Sigmoid colon (tissue), 7 donors: ENCODE data around the gene SCAPER. TPM values are rescaled to one million over a fixed set of nuclear protein-coding genes. Genes with fewer than 3 reads are reported as not detected.

Experiments used
- DNase-seq: peaks from one replicate; pipeline ENCODE4 v3.0.0-alpha.2; 2019
- H3K27ac ChIP-seq, 4 donors: fragments of 200-600 bp; sonication (generic); one replicate each; pipeline ENCODE4 v1.5.1; 2016 to 2019; ENCODE audit warnings: mild to moderate bottlenecking in 1 of 4
- H3K27me3 ChIP-seq, 3 donors: fragments of 200-600 bp; sonication (generic); one replicate each; pipeline ENCODE4 v1.5.1; 2019; ENCODE audit warnings: mild to moderate bottlenecking in 1 of 3
- H3K36me3 ChIP-seq, 4 donors: fragments of 200-600 bp; sonication (generic); one replicate each; pipeline ENCODE4 v1.5.1; 2016 to 2019
- H3K4me1 ChIP-seq, 4 donors: fragments of 200-600 bp; sonication (generic); one replicate each; pipeline ENCODE4 v1.5.1; 2017 to 2019
- H3K4me3 ChIP-seq, 4 donors: fragments of 200-600 bp; sonication (generic); one replicate each; pipeline ENCODE4 v1.5.1; 2017 to 2019; ENCODE audit warnings: mild to moderate bottlenecking in 2 of 4, moderate library complexity in 1 of 4
- H3K9me3 ChIP-seq, 4 donors: fragments of 200-600 bp in 3 of 4; sonication (generic) in 3 of 4; one replicate each; pipeline versions ENCODE4 v1.5.1 to v1.6.1; 2013 to 2019
- EP300 ChIP-seq, 4 donors: sonication (generic); formaldehyde crosslinking; IDR thresholded peaks; one replicate each; pipeline ENCODE4 v1.6.1; 2017; ENCODE audit warnings: antibody characterized with exemption in 4 of 4
- POLR2A ChIP-seq, 2 donors: fragments of 450-650 bp; IDR thresholded peaks; one replicate each; pipeline ENCODE4 v1.6.1; 2016; ENCODE audit warnings: antibody characterized with exemption in 2 of 2, mild to moderate bottlenecking in 2 of 2, moderate library complexity in 2 of 2
- POLR2AphosphoS5 ChIP-seq, 4 donors: sonication (generic); formaldehyde crosslinking; IDR thresholded peaks; one replicate each; pipeline ENCODE4 v1.6.1; 2017; ENCODE audit warnings: antibody characterized with exemption in 4 of 4
- WGBS, 2 donors: extraction: QIAGEN DNeasy Blood & Tissue Kit; methylation state at CpG; one replicate each; pipeline ENCODE4 v1.1.7; 2013; 5-methylcytosine and 5-hydroxymethylcytosine counted together
- intact Hi-C: fragments of 100-400 bp; cut with DNase I; formaldehyde crosslinking; loops from one replicate; pipeline ENCODE4 v1.15.1; 2023
- polyA plus RNA-seq, 3 donors: library from polyadenylated mRNA; stranded (reverse); fragments of 200-250 nt; gene quantifications; one replicate each; pipeline ENCODE4 v1.2.3, GENCODE V29; 2013
- total RNA-seq, 4 donors: library from RNA; depleted of rRNA; stranded (reverse); fragments of >200 nt; gene quantifications; one replicate each; pipeline ENCODE4 v1.1.0, GENCODE V29; 2016
- TF ChIP-seq, protein P1 (sequence below), 4 experiments: fragments of 450-650 bp in 3 of 4; fragments of 200-600 bp in 1 of 4; IDR thresholded peaks; one replicate each; pipeline ENCODE4 v1.5.1; 2016 to 2019; ENCODE audit warnings: antibody characterized with exemption in 4 of 4, mild to moderate bottlenecking in 3 of 4, moderate library complexity in 2 of 4
- donor health status: healthy with polysubstance abuse.
- donor health status: Bipolar disorder and iron deficiency.
- donor health status: healthy.

Gene SCAPER
- total and polyA plus RNA-seq, 7 donors = 5.3 to 40.7 (median 22.5) TPM

DNA sequence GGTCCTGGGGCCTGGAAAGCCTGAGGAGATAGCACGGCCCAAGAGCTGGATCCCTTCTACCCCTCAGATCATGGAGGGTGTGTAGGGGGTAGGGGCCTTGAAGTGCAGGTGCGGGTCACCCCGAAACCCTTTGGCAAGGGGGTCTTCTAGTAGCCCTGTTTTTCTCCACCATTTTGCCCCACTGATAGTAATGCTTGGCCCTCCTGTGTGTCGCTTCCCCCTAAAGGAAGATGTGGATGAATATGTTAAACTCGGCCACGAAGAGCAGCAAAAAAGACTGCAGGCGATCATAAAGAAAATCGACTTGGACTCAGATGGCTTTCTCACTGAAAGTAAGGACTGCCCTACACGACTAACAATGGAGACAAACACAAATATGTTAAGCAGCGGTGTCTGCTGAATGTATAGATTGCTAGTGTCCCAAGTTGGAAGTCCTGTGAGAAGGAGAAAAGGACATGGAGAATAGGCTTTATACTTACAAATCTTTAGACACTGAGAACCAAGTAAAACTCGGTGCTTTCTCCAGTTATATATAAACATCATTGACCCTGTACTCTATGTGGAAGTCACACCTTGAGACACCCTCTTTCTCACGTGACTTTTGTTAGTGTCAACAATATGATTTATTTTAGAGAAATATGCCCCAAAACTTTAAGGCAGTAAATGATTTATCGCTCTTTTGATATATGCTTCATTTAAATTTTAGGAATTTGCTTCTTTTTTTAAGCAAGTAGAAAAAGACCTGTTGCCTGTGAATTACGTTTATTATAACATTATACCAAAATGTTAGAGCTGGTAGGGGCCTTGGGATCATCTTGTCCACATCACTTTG is 27.2 kb upstream of the SCAPER start:
- H3K27me3 ChIP-seq = no peaks in the 10 kb centered on the region
- 12 to 20% methylated on average over 14 of the region's 14 CpGs for WGBS, 2 donors
- intact Hi-C loops = no loop called here
- peaks cover 0 to 14% (median 7%) of the 10 kb centered on the region in 4 donors for H3K4me1 ChIP-seq
- peak overlapping the region; percentile 84 to 93 (median 85) for H3K27ac ChIP-seq
- no peak for TF ChIP-seq EP300 (IDR thresholded peaks at IDR 0.05)
- TF ChIP-seq POLR2AphosphoS5 (IDR thresholded peaks at IDR 0.05) = no peak
- TF ChIP-seq, protein P1, sequence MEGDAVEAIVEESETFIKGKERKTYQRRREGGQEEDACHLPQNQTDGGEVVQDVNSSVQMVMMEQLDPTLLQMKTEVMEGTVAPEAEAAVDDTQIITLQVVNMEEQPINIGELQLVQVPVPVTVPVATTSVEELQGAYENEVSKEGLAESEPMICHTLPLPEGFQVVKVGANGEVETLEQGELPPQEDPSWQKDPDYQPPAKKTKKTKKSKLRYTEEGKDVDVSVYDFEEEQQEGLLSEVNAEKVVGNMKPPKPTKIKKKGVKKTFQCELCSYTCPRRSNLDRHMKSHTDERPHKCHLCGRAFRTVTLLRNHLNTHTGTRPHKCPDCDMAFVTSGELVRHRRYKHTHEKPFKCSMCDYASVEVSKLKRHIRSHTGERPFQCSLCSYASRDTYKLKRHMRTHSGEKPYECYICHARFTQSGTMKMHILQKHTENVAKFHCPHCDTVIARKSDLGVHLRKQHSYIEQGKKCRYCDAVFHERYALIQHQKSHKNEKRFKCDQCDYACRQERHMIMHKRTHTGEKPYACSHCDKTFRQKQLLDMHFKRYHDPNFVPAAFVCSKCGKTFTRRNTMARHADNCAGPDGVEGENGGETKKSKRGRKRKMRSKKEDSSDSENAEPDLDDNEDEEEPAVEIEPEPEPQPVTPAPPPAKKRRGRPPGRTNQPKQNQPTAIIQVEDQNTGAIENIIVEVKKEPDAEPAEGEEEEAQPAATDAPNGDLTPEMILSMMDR (IDR thresholded peaks at IDR 0.05) = no peak
- no peak for TF ChIP-seq POLR2A (IDR thresholded peaks at IDR 0.05)
- H3K4me3 ChIP-seq = peak overlapping the region; percentile 48 to 91 (median 76)
- no peak for DNase-seq
- H3K36me3 ChIP-seq = peaks cover 0 to 31% (median 0%) of the 10 kb centered on the region in 4 donors
- H3K9me3 ChIP-seq = no peaks in the 10 kb centered on the region

DNA sequence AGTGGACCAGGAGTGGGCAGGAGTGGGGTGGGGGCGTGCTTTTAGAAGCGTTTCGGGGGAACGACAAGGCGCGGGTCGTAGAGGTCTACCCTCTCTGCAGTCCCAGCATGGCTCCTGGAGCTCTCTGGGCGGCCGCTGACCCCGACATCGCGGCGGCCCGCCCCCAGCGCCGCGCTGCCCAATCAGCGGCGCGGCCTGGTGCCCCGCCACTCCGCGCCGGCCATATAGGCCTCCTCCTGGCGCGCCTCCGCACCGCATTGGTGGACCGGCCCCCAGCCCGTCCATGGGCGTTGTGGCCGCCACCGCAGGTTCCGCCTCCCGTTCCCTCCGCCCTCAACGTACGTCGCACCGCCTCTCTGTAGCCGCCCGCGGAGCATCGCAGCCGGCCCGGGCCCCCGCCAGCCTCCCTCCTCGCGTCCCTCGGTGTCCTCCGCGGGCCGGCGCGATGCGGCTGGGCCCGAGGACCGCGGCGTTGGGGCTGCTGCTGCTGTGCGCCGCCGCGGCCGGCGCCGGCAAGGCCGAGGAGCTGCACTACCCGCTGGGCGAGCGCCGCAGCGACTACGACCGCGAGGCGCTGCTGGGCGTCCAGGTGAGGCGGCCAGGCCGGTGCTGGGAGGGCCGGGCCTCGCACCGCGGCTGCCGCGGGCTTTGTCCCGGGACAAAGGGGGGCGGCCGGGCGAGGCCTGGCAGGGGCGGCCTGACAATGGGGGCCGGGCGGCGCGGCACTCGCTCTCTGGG is 26.4 kb upstream of the SCAPER start, which contains the start of gene RCN2:
RCN2 (plus strand) TSS at position 353 of the 738 bp plus-strand sequence; CDS start at position 446, 93 bp downstream.
- no peaks in the 10 kb centered on the region for H3K9me3 ChIP-seq
- TF ChIP-seq, protein P1 (IDR thresholded peaks at IDR 0.05) = no peak
- peak; percentile 46 to 76 for TF ChIP-seq POLR2A (IDR thresholded peaks at IDR 0.05)
- TF ChIP-seq EP300 (IDR thresholded peaks at IDR 0.05) = no peak
- peak; percentile 56 to 94 (median 87) for TF ChIP-seq POLR2AphosphoS5 (IDR thresholded peaks at IDR 0.05)
- intact Hi-C loops = loop anchor here (1.0 kb wide), 1 partner anchor 26 kb away; the partner anchor contains the start of gene SCAPER
- H3K4me3 ChIP-seq = peak within 1 kb of the TSS; percentile 48 to 91 (median 76)
- 0% methylated on average over 96 of the region's 96 CpGs for WGBS, 2 donors
- DNase-seq = peak; percentile 98
- H3K36me3 ChIP-seq = peaks cover 0 to 24% (median 0%) of the 10 kb centered on the region in 4 donors
- H3K27me3 ChIP-seq = no peaks in the 10 kb centered on the region
- peaks cover 0 to 14% (median 7%) of the 10 kb centered on the region in 4 donors for H3K4me1 ChIP-seq
- peak within 1 kb of the TSS; percentile 84 to 93 (median 85) for H3K27ac ChIP-seq

DNA sequence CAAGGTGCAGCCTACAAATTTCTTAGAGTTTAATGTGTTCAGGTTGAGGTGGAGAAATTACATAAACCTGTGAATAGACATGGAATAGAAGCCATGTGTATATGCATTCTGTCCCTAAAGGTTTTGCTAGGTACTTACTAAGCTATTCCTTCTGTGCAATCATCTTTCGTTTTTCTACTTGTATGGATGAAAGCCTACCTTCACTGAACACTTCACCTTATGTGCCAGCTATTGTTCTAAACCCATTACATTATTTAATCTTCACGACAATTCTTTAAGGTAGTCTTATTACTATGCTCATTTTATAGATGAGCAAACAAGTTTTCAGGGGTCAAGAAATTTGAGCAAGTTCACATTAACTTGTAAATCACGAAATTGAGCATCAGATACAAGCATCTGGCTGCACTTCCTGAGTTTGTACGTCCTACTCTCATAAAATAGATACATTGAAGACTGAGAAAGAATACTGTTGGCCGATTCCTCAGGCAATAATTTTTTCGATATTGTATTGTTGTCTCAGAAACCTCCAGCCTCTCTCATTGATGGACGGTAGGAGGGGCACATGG is 25.8 kb upstream of the SCAPER start:
- TF ChIP-seq, protein P1 (IDR thresholded peaks at IDR 0.05) = peak in 1 of 4 experiments; percentile 19
- TF ChIP-seq EP300 (IDR thresholded peaks at IDR 0.05) = no peak
- peaks cover 0 to 18% (median 0%) of the 10 kb centered on the region in 4 donors for H3K36me3 ChIP-seq
- peak overlapping the region; percentile 48 to 91 (median 76) for H3K4me3 ChIP-seq
- peaks cover 0 to 14% (median 7%) of the 10 kb centered on the region in 4 donors for H3K4me1 ChIP-seq
- no peak for DNase-seq
- H3K27ac ChIP-seq = peak overlapping the region; percentile 84 to 93 (median 85)
- no peaks in the 10 kb centered on the region for H3K9me3 ChIP-seq
- intact Hi-C loops = loop anchor here (1.0 kb wide), 1 partner anchor 26 kb away; the partner anchor contains the start of gene SCAPER
- 5 to 17% methylated on average over 7 of the region's 7 CpGs for WGBS, 2 donors
- H3K27me3 ChIP-seq = no peaks in the 10 kb centered on the region

DNA sequence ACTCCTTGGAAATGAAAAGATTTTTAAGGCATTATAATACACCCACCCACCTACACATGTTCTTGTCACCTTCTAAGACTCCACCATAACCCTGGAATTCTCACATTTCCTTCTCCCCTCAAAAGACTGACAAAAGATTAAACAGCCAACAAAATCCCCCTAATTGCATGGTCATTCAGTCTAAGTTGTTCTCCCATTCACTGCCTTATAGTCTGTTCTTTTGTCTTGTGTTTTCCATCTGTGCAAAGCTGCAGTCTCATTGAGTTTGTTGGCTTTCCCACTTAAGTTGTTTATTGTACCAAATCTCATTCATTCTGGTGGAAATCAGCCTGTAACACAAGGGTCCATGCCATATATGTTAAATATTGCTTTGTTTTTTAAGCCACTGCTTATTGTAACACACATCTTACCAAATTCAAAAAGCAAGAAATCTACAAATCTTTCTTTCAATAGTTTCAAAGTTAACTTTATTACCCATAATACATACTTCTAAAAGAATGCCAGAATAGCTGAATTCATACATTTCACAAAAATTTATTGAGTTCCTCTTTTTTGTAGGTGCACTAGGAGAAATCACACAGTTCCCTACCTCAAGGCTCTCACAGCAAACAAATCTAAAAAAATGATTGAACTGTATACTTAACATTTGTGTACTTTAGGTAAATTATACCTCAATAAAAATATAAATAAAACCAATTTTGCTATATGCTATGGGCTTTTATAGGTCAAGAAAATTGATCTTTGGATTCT is 24.0 kb upstream of the SCAPER start:
- Histone ChIP-seq H3K27ac (no peak overlapping the region), H3K9me3 (no peaks in the 10 kb centered on the region), H3K4me3 (no peak overlapping the region), H3K4me1 (peaks cover 0 to 14% (median 7%) of the 10 kb centered on the region in 4 donors), H3K36me3 (peaks cover 0 to 4% (median 0%) of the 10 kb centered on the region in 4 donors), H3K27me3 (no peaks in the 10 kb centered on the region)
- intact Hi-C loops = no loop called here
- no peak for DNase-seq
- TF ChIP-seq POLR2A (IDR thresholded peaks at IDR 0.05) (no peak), POLR2AphosphoS5 (IDR thresholded peaks at IDR 0.05) (no peak), EP300 (IDR thresholded peaks at IDR 0.05) (no peak)
- TF ChIP-seq, protein P1 (IDR thresholded peaks at IDR 0.05) = no peak
